Pulmonary artery endothelial cell (primary cell): ENCODE measurements around the gene NOXO1. TPM values are rescaled to one million over a fixed set of nuclear protein-coding genes. Genes with fewer than 3 reads are reported as not detected.

Experiments used
- DNase-seq: peaks from one replicate; pipeline ENCODE4 v3.0.0-alpha.2; 2011; ENCODE audit warnings: low read depth, low spot score
- total RNA-seq: library from RNA; depleted of rRNA; stranded (reverse); fragments of >200 nt; gene quantifications from 2 replicates; pipeline ENCODE4 v1.2.3, GENCODE V29; 2014

The NOXO1 gene
- total RNA-seq, 1 donor from 2014 or later = 0.13 TPM

GRCh38 chr16:1997494-1998359 lies 16.5 kb upstream of the NOXO1 start:
- DNase-seq = no peak

GRCh38 chr16:1993731-1994131 lies 12.5 kb upstream of the NOXO1 start:
- no peak for DNase-seq

GRCh38 chr16:1992704-1993317 lies 11.5 kb upstream of the NOXO1 start:
- DNase-seq = no peak

- DNase-seq = peak; percentile 54
These were observed 10.9 kb upstream of the NOXO1 start for GRCh38 chr16:1991948-1992703.

- no peak for DNase-seq
These were observed 10.3 kb upstream of the NOXO1 start for GRCh38 chr16:1991588-1991947.

GRCh38 chr16:1991135-1991551 lies 9.9 kb upstream of the NOXO1 start:
- no peak for DNase-seq

- no peak for DNase-seq
These were observed 9.3 kb upstream of the NOXO1 start for GRCh38 chr16:1990351-1991134.

- no peak for DNase-seq
These were observed 8.8 kb upstream of the NOXO1 start for GRCh38 chr16:1990101-1990350.

GRCh38 chr16:1989209-1990100 lies 8.2 kb upstream of the NOXO1 start, which contains the start of gene SYNGR3:
SYNGR3 (plus strand) TSS chr16:1989970; CDS start chr16:1990103, 133 bp downstream.
- DNase-seq = no peak

GRCh38 chr16:1987198-1987597 lies 5.9 kb upstream of the NOXO1 start:
- DNase-seq = no peak

GRCh38 chr16:1985466-1986150 lies 4.3 kb upstream of the NOXO1 start:
- DNase-seq = no peak

GRCh38 chr16:1984347-1985225 lies 3.3 kb upstream of the NOXO1 start:
- DNase-seq = no peak

- DNase-seq = peak; percentile 76
These were observed 2.5 kb upstream of the NOXO1 start, which contains the start of gene GFER for GRCh38 chr16:1983544-1984346. GFER (plus strand) TSS chr16:1984193; CDS start chr16:1984219, 26 bp downstream.

- DNase-seq = no peak
These were observed 1.8 kb upstream of the NOXO1 start for GRCh38 chr16:1982991-1983543.

- DNase-seq = no peak
These were observed 754 bp upstream of the NOXO1 start for GRCh38 chr16:1982013-1982433.

GRCh38 chr16:1980770-1981087 lies 540 bp downstream of the NOXO1 start:
- DNase-seq = no peak

GRCh38 chr16:1980030-1980769 lies 1.1 kb downstream of the NOXO1 start:
- no peak for DNase-seq
